Activated CD4-positive, alpha-beta T cell treated with anti-CD3 and anti-CD28 coated beads, Interleukin-2, amount 50 U/mL, for 24 hours (primary cell): ENCODE results near the gene NCKAP1.
"Not testable (repeated sequence)": the region's sequence is repeated elsewhere in the genome, so short reads cannot be mapped to it uniquely, and the experiment has no call there.

ENCODE experiments used
- DNase-seq, 2 donors: peaks; one replicate each; pipeline ENCODE4 v3.0.0-alpha.2; 2020; ENCODE audit warnings: low read depth in 1 of 2, low spot score in 1 of 2

The NCKAP1 gene, protein sequence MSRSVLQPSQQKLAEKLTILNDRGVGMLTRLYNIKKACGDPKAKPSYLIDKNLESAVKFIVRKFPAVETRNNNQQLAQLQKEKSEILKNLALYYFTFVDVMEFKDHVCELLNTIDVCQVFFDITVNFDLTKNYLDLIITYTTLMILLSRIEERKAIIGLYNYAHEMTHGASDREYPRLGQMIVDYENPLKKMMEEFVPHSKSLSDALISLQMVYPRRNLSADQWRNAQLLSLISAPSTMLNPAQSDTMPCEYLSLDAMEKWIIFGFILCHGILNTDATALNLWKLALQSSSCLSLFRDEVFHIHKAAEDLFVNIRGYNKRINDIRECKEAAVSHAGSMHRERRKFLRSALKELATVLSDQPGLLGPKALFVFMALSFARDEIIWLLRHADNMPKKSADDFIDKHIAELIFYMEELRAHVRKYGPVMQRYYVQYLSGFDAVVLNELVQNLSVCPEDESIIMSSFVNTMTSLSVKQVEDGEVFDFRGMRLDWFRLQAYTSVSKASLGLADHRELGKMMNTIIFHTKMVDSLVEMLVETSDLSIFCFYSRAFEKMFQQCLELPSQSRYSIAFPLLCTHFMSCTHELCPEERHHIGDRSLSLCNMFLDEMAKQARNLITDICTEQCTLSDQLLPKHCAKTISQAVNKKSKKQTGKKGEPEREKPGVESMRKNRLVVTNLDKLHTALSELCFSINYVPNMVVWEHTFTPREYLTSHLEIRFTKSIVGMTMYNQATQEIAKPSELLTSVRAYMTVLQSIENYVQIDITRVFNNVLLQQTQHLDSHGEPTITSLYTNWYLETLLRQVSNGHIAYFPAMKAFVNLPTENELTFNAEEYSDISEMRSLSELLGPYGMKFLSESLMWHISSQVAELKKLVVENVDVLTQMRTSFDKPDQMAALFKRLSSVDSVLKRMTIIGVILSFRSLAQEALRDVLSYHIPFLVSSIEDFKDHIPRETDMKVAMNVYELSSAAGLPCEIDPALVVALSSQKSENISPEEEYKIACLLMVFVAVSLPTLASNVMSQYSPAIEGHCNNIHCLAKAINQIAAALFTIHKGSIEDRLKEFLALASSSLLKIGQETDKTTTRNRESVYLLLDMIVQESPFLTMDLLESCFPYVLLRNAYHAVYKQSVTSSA

DNA sequence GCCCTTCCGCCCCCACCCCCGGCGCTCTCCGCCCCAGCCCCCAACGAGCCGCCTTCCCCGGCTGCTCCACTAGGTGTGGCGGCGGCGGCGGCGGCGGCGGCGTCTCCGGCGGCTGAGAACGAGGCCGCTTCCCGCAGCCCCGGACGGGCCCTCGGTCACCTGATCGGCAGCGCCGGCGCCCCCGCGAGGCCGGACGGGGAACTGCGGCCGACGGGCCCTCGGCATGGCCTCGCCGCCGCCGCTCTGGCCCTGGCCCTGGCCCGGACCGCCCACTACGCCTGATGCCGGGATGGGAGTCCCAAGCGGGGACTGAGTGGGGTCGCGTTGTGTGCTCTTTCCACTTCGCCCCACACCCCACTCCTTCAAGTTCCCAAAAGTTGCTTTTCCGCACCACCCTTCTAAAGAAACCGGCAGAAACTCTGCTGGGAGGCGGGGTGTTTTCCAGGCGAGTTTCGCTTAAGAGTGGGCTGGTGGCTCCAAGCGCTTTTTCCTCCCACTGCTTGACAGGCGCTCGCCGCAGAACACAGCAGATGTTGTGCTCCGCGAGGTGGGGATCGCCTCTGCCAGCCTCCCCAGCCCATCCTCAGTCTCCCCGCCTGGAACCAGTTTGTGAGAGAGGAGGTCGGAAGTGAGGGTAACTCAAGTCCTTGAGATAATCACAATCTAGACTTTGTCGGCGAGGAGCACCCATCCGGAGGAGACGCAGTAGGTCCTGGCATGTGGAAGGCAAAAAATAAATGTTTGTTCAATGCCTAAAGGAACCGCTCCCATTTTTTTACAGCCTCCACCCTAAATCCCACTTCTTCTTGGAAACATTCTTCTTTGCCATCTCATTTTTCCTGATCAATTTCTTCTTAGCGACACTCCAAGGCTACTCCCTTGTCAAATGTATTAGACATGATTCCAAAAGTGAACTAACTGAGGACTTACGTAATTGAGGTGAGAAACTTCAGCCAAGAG, at the start of gene NCKAP1:
NCKAP1 (minus strand) TSS at position 117 of the 960 bp plus-strand sequence. CDS start 358 bp downstream, outside the sequence.
- peak; percentile 72 to 82 for DNase-seq

DNA sequence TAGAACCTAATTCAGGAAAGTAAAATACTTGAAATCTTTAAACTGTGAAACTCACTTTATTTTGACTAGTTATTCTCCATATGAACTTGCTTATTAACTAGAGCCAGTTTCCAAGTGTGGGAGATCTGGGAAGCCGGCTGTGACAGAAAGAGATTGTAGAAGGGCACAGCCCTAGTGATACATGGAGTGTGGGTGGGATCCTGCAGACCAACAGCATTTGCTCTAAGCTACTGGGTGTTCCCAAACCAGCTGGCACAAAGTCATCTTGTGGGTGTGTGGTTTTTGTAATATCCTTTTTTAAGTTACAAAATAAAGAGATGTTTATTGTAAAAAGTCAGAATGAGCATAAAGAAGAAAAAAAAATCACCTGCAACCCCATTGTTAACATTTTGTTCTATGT, 43.7 kb upstream of the NCKAP1 start:
- DNase-seq = no peak

DNA sequence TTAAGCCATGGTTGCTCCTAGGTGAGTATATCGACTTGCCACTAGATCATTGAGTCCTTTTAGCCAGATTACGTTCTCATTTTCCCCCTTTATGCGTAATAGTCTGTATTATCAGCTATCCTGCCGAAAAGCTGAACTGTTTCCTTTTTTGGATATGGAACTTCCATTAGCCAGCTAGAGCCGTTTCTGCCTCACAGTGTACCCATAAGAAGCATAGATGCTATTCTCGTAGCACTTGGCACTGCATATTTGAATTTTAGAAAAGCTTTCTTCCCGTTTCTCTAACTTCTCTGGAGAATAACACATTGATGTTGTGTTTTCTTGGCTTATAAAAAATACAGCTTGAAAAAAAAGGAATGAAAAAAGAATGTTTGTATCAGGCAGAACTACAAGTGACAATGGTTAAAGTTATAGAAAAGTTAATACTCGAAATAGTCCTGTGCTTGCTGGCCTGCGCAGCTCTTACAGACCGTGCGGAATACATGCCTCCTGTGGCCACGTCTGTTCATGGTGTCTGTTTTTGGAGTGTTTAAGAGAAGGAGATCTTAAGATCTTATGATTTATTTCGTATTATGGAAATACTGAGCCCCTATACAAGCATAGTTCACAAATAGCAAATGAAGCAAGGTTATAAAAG, 41.0 kb upstream of the NCKAP1 start:
- no peak for DNase-seq

DNA sequence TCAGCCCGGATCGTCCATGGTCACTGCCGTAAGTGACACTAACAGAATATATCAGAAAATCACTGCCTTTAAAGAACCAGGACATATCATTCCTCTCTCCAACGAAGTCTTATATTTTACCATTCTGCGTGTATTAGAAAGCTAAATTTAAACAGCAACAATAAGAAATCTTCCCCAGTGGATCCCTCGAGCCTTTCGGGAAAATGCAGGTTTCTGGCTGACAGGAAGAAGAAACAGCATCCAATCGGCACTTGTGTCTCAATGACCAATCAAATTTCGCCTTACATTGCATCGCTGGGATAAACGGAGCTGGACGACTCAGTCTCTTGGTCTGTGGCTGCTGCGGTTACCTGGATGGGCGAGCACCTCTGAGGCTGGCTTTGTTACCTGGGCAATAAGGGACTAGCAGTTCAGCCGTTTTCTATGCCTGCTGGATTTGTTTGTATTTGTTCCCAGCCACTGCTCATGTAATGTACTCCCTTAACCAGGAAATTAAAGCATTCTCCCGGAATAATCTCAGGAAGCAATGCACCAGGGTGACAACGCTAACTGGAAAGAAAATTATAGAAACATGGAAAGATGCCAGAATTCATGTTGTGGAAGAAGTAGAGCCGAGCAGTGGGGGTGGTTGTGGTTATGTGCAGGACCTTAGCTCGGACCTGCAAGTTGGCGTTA, 40.3 kb upstream of the NCKAP1 start, which contains the start of gene DUSP19:
DUSP19 (plus strand) TSS at position 284 of the 675 bp plus-strand sequence; CDS start at position 471, 187 bp downstream.
- peak; percentile 83 to 85 for DNase-seq

DNA sequence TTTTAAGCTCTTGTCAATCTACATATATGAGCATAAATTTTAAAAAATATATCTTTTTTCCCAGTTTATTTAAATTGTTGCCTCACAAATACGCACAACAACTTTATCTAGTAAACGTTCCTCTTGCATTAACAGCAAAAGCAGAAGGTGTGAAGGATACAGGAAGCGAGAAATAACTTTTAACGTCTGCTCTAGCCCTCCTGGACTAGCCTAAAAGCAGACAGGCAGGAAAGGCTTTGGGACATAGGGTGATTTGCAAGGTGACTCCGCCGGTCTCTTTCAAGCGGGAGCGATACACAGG, 39.9 kb upstream of the NCKAP1 start:
- no peak for DNase-seq

DNA sequence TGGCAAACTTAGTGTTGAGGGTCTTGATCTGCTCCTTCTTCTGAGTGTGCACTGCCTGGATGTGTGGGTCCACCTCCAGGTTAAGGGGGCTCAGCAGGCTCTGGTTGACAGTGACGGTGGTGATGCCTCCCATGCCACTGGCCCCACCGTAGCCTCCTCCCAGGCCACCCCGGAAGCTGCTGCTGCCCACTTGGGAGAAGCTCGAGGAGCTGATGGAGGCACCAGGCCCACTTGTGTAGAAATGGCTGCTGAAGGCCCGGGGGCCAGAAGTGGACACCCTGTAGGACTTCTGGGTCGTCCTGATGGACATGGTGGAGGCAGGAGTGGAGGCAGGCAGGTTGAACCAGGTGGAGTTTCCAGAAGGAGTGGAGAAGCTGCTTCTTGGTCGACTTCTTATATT, 33.9 kb upstream of the NCKAP1 start:
- DNase-seq = no peak

DNA sequence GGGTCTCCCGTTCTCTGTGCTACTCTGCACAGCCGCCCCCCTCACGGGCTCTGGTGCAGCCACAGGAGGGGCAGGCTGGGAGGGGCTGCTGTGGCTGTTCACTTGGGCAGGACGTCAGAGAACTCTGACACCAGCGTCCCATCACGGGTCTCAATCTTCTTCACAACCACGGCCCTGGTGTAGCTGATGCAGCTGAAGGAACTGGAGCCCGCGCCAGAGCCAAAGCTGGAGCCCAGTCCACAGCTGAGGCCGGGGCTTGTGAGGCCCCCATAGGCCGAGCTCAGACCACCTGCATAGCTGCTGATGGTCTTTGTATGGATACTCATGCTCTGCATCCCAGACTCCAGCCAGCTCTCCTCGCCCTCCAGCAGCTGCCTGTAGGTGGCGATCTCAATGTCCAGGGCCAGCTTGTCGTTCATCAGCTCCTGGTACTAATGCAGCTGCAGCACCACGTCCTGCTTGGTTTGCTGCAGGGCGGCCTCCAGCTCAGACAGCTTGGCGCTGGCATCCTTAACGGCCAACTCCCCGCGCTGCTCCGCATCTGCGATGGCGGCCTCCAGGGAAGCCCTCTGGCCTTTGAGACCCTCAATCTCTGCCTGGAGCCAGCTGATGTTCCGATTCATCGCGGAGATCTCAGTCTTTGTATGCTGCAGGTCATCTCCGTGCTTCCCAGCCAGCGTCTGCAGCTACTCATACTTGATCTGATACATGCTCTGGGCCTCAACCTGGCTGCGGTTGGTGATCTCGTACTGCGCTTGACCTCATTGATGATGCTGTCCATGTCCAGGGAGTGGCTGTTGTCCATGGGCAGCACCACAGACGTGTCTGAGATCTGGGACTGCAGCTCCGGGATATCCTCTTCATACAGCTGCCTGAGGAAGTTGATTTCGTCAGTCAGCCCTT, 32.9 kb upstream of the NCKAP1 start:
- no peak for DNase-seq

DNA sequence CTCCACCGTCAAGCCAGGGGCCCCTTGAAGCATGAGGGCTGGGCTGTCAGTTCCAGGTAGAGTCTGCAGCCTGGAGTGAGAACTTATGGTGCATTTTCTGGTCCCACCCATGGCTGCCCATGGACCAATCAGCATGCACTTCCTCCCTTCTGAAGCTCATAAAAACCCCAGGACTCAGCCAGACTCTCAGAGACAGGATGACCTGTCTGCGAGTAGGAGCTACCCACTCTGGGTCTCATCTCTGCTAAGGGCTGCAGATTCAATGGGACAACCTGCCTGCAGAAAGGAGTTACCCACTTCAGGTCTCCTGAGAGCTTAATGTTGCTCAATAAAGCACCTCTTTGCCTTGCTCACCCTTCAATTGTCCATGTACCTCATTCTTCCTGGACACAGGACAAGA, 30.9 kb upstream of the NCKAP1 start:
- DNase-seq = no peak

DNA sequence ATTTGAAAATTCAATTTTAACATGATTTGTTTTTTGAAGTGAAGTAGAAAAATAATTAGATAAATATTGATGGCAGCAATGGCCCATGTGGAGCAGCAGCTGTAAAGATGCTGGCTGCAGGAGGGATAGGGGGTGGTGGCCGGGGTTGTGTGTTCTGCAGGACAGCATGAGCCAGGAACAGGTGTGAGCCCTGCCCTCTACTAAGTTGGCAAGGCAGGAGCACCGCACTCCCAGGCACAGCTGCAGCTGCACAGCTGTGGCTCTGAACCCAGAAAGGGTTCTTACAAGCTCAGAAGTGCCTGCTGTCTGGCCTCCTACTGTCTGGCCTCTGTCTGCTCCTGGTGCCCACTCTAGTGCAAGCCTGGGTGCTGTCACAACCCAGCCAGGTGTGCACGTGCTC, 30.3 kb upstream of the NCKAP1 start:
- no peak for DNase-seq

DNA sequence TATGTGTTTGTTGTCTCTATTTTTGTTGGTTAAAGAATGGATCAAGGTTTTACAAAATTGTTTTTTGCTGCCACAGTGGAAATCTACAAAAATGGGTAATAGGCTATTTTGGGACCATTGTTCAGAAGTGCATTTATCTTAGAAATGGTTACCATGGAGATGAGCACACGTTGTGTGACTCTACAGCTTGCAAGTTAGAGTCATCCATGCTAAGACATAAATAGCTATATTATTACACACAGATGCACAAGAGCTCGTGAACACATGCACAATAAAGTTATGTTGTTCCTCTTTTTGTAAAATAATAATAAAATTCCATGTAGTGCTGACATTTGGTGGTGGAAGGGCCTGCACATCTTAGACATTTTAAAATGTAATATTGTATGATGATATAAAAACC, 24.8 kb upstream of the NCKAP1 start:
- no peak for DNase-seq

DNA sequence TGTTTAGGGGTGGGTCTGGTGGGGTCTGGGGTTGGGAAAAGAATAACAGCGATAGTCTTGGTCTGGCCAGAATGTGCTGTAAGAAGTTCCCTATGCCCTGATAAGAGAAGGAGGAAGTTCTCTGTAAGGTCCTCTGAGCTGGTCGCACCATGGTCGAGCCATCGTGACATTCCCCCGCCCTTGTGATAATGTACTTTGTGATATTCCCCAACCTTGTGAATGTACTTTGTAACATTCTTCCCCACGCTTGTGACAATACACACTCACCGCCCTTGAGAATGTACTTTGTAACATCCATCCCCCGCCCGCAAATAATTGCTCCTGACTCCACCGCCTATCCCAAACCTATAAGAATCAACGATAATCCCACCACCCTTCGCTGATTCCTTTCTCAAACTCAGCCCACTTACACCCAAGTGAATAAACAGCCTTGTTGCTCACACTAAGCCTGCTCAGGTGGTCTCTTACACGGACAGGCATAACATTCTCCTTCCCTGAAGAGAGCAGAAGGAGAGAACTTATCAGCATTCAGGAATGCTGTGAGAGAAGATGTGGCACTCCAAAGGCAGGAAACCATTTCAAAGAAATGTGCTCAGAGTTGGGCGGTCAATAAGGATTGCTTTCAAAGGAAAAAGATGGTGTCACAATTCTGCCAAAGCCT, 22.4 kb upstream of the NCKAP1 start:
- DNase-seq = no peak

DNA sequence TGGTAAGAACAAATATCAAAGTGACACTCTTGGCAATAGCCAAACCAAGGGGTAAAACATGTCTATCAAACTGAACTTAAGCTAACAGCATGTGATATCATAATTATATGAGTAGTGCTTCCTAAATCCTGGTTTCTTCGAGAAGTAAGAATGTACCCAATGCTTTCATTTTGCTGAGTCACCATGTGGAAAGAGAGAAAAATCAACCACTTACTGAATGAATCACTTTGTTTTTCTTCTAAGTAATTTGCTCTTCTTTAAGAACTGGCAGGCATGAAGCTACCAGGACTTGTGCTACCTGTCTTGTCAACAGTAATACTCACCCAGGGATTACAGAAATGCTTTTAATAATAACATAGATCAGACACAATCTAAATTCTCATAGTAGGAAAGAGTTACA, 21.3 kb upstream of the NCKAP1 start:
- DNase-seq = no peak

DNA sequence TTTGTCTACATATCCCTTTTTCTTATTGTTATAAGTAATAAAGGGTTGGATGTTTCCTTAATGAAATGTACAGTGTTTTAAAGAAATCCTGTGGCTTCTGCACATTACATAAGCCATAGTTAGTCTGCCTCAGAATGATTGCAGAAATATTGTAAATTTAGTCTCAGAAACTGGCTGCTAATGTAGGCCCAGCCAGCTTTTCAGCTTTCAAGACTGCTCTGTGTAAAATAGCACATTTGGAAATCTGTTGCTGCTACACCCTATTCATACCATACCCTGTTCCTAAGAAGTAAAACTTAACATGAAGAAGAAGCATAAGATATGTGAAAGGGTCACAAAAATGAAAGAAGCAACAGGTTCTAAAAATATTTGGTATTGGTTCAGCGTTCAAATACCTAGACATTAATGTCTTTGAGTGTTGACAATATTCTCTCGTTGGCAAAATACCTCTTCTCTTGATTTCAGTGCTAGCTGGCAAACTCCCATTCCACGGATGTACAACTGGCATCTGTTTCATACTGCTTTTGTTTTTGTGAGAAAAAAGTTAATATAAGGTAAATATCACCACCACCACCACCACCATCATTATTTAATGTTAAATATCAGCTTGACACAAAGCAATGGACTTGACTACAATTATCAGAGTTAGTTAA, 19.2 kb upstream of the NCKAP1 start:
- DNase-seq = no peak

DNA sequence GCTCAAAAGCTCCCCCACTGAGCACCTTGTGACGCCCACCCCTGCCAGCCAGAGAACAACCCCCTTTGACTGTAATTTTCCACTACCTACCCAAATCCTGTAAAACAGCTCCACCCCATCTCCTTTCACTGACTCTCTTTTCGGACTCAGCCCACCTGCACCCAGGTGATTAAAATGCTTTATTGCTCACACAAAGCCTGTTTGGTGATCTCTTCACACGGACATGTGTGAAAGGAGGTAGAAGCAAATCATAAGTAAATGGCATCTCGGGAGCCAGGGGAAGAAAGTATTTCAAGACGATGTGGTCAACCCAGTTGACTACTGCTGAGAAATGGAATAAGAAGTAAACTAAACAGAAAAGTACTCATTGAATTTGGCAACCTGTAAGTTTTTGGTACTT, 11.2 kb upstream of the NCKAP1 start:
- no peak for DNase-seq

DNA sequence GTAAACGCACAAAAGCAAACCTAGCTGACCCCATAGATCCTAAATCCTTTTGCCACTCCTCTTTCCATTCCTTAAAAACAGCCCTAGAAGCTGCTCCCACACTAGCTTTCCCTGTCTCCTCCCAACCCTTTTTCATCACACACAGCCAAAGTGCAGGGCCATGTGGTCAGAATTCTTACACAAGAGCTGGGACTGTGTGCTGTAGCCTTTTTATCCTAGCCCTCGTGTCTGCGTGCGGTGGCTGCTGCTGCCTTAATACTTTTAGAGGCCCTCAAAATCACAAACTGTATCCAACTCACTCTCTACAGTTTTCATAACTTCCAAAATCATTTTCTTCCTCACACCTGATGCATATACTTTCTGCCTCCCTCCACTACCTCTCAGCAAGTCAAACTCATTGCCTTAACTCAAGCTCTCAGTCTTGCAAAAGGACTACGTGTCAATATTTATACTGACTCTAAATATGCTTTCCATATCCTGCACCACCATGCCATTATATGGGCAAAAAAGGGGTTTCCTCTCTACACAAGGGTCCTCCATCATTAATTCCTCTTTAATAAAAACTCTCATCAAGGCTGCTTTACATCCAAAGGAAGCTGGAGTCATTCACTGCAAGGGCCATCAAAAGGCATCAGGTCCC, 9.3 kb upstream of the NCKAP1 start:
- DNase-seq = not testable (repeated sequence)

DNA sequence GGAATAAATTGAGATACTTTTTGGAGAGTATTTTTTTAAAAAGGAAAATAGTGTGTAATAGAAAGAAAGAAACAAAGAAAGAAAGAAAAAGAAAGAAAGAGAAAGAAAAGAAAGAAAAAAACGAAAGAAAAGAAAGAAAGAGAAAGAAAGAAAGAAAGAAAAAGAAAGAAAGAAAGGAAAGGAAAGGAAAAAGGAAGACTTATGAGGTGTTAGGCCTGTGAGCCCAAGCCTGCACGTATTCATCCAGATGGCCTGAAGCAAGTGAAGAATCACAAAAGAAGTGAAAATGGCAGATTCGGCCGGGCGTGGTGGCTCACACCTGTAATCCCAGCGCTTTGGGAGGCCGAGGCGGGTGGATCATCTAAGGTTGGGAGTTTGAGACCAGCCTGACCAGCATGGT, 5.3 kb upstream of the NCKAP1 start:
- not testable (repeated sequence) for DNase-seq

DNA sequence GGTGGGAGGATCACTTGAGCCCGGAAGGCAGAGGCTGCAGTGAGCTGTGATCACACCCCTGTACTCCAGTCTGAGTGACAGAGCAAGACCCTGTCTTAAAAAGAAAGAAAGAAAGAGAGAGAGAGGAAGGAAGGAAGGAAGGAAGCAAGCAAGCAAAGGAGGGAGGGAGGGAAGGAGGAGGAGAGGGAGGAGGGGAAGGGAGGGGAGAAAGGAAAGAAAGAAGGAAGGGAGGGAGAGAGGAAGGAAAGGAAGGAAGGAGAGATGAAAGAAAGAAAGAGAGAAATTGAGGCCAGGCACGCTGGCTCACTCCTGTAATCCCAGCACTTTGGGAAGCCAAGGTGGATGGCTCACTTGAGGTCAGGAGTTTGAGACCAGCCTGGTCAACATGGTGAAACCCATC, 2.3 kb upstream of the NCKAP1 start:
- DNase-seq = no peak
